Measurements from ENCODE around the gene RUFY3. TPM values are rescaled to one million over a fixed set of nuclear protein-coding genes. Genes with fewer than 3 reads are reported as not detected.
A peak's percentile ranks its signal among the peaks of the same experiment; 100 is the strongest.
"Not testable (repeated sequence)": the region's sequence is repeated elsewhere in the genome, so short reads cannot be mapped to it uniquely, and the experiment has no call there.

The RUFY3 gene
- polyA plus RNA-seq, 2 of the 4 experiments (the other 2 are of a cell fraction): 8.1 to 20.8 TPM

DNA sequence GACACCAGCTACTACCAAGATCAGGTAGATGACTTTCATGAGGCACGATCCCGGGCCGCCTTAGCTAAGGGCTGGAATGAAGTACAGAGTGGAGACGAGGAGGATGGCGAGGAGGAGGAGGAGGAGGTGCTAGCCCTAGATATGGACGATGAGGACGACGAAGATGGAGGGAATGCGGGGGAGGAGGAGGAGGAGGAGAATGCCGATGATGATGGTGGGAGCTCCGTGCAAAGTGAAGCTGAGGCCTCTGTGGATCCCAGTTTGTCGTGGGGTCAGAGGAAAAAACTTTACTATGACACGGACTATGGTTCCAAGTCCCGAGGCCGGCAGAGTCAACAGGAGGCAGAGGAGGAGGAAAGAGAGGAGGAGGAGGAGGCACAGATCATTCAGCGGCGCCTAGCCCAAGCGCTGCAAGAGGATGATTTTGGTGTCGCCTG, 33.0 kb upstream of the RUFY3 start:
- H3K4me3 ChIP-seq: peak overlapping the region; percentile 70
- H3K9me3 ChIP-seq: no peaks in the 10 kb centered on the region
- H3K27ac ChIP-seq: peak overlapping the region; percentile 87 to 96
- WGBS (ENCODE audit: missing lambda C conversion rate): 3% methylated on average over 19 of the region's 19 CpGs
- DNase-seq (ENCODE audit: low read depth in 1 of 2, low spot score in 1 of 2) (no peak), ATAC-seq (peak; percentile 22 to 36; a peak in 5 of 6 replicates), FAIRE-seq (no peak)
- POLR2A ChIA-PET: interaction anchor here (0.7 to 2.2 kb wide), 3 partner anchors 11 to 46 kb away, joined by 3 to 12 read pairs (median 4); no protein-coding TSS in a partner anchor
- peak overlapping the region; percentile 87 for H3K4me2 ChIP-seq
- H3K4me1 ChIP-seq: peaks cover 21% of the 10 kb centered on the region
- CTCF ChIA-PET: interaction anchor here (0.6 to 1.8 kb wide), 7 partner anchors 8 to 96 kb away, joined by 3 to 10 read pairs (median 4); no protein-coding TSS in a partner anchor
- TF ChIP-seq ZNF302 (CRISPR knock-in tag; IDR thresholded peaks at IDR 0.05): no peak
- no peak for TF ChIP-seq MAZ (IDR thresholded peaks at IDR 0.05; ENCODE audit: borderline replicate concordance, low read depth, low read length)
- TF ChIP-seq JUN (IDR thresholded peaks at IDR 0.05): no peak
- TF ChIP-seq, protein P1, sequence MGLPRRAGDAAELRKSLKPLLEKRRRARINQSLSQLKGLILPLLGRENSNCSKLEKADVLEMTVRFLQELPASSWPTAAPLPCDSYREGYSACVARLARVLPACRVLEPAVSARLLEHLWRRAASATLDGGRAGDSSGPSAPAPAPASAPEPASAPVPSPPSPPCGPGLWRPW (IDR thresholded peaks at IDR 0.05): no peak
- TF ChIP-seq JUNB (IDR thresholded peaks at IDR 0.05): no peak
- no peak for TF ChIP-seq EP300 (IDR thresholded peaks at IDR 0.05)
- TF ChIP-seq FOXS1 (CRISPR knock-in tag; IDR thresholded peaks at IDR 0.05): no peak
- no peak for TF ChIP-seq MAFK (IDR thresholded peaks at IDR 0.05; ENCODE audit: partially characterized antibody)
- no peak for TF ChIP-seq SMC3 (IDR thresholded peaks at IDR 0.05)

DNA sequence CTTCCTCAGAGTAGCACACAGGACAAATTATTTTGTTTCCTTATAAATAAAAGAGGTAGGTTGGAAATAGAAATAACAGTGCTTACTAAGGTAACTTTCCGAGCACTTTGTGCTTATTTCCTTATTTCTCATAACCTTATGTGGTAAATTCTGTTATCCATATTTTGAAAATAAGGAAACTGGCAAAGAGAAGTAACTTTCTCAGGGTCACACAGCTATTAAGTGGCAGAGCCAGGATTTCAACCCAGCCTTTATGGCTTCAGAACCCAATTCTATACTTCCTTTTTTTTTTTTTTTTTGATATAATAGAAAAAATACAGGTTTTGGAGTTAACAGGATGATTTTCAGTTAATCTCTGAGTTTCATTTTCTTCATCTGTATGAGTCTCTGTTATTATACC, 30.1 kb upstream of the RUFY3 start:
- Histone ChIP-seq H3K4me2 (peak overlapping the region; percentile 87; the same call in 2 of the 3 replicates), H3K27ac (no peak overlapping the region), H3K4me1 (peaks cover 21% of the 10 kb centered on the region), H3K4me3 (no peak overlapping the region), H3K9me3 (no peaks in the 10 kb centered on the region)
- ChIA-PET CTCF (interaction anchor here (0.8 kb wide), 1 partner anchor 40 kb away, joined by 3 read pairs; no protein-coding TSS in a partner anchor), POLR2A (interaction anchor here (0.8 to 1.6 kb wide), 2 partner anchors 12 to 148 kb away, joined by 4 to 5 read pairs; partner anchors contain the start of gene GRSF1)
- FAIRE-seq (no peak), ATAC-seq (no peak), DNase-seq (ENCODE audit: low read depth in 1 of 2, low spot score in 1 of 2) (no peak)
- 93% methylated on average over 1 of the region's 1 CpG for WGBS (ENCODE audit: missing lambda C conversion rate)
- no peak for TF ChIP-seq HEYL (CRISPR knock-in tag; IDR thresholded peaks at IDR 0.05)

DNA sequence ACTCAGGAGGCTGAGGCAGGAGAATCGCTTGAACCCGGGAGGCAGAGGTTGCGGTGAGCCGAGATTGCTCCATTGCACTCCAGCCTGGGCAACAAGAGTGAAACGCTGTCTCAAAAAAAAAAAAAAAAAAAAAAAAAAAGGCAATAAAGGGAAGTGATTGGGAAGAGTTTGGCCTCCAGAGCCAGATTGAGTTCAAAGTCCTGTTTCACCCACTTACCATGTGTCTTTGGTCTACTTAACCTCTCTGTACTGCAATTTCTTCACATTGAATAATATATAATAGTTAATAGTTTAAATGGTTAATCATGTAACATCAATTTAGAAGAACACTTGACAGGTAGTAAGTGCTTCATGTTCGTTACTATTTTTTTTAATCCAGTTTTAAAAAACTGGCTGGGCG, 27.1 kb upstream of the RUFY3 start:
- WGBS (ENCODE audit: missing lambda C conversion rate): 94% methylated on average over 7 of the region's 7 CpGs
- ATAC-seq; FAIRE-seq; H3K9me3 ChIP-seq; H3K4me2 ChIP-seq; H3K4me3 ChIP-seq; DNase-seq (ENCODE audit: low read depth in 1 of 2, low spot score in 1 of 2); H3K27ac ChIP-seq: not testable (repeated sequence)
- H3K4me1 ChIP-seq: peaks cover 17% of the 10 kb centered on the region
- ChIA-PET CTCF (interaction anchor here (1.0 to 2.5 kb wide), 2 partner anchors 9 to 535 kb away, joined by 3 to 15 read pairs; no protein-coding TSS in a partner anchor), POLR2A (interaction anchor here (0.7 kb wide), 1 partner anchor 521 kb away, joined by 8 read pairs; no protein-coding TSS in a partner anchor)

GRCh38 chr4:70698435-70698834, 23.3 kb upstream of the RUFY3 start:
- H3K27ac ChIP-seq; ATAC-seq; H3K4me3 ChIP-seq; H3K4me1 ChIP-seq; H3K9me3 ChIP-seq; H3K4me2 ChIP-seq; POLR2A ChIA-PET; CTCF ChIA-PET; DNase-seq (ENCODE audit: low read depth in 1 of 2, low spot score in 1 of 2); FAIRE-seq: not testable (repeated sequence)
- 88% methylated on average over 3 of the region's 8 CpGs for WGBS (ENCODE audit: missing lambda C conversion rate)

DNA sequence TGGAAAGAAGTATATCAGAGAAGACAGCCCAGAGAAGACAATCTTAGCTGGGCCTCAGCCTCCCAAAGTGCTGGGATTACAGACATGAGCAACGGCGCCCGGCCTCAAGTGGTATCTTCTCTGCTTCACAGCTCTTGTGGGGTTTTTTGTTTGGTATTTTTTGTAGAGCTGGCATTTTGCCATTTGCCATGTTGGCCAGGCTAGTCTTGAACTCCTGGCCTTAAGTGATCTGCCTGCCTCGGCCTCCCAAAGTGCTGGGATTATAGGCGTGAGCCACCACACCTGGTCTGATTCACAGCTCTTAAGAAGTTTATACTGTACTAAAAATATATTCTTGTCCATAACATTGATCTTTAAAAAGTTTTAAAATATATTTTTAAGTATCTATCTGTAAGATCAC, 21.1 kb upstream of the RUFY3 start:
- 84% methylated on average over 5 of the region's 5 CpGs for WGBS (ENCODE audit: missing lambda C conversion rate)
- Histone ChIP-seq H3K9me3 (no peaks in the 10 kb centered on the region), H3K27ac (no peak overlapping the region), H3K4me1 (peaks cover 10% of the 10 kb centered on the region; the same call in 2 of the 3 replicates), H3K4me2 (no peak overlapping the region), H3K4me3 (no peak overlapping the region)
- ChIA-PET CTCF (interaction anchor here (1.0 to 1.6 kb wide), 2 partner anchors 8 to 12 kb away, joined by 3 to 10 read pairs; partner anchors contain the start of gene UTP3), POLR2A (no interaction called here)
- ATAC-seq (no peak), DNase-seq (ENCODE audit: low read depth in 1 of 2, low spot score in 1 of 2) (no peak), FAIRE-seq (no peak)
- TF ChIP-seq CHD2 (IDR thresholded peaks at IDR 0.05; ENCODE audit: low read length, partially characterized antibody) (no peak), CTCF (IDR thresholded peaks at IDR 0.05) (no peak), ZC3H11A (IDR thresholded peaks at IDR 0.05) (no peak), RNF2 (IDR thresholded peaks at IDR 0.05; ENCODE audit: borderline replicate concordance, low read depth) (no peak), POLR2AphosphoS2 (conservative IDR thresholded peaks at IDR 0.05; ENCODE audit: low read length) (no peak), EHMT2 (IDR thresholded peaks at IDR 0.05; ENCODE audit: low read depth) (no peak), ZSCAN20 (CRISPR knock-in tag; IDR thresholded peaks at IDR 0.05) (no peak), KDM1A (IDR thresholded peaks at IDR 0.05; ENCODE audit: low read depth) (no peak), HOXA7 (CRISPR knock-in tag; IDR thresholded peaks at IDR 0.05) (no peak), TFCP2L1 (CRISPR knock-in tag; IDR thresholded peaks at IDR 0.05) (no peak), RAD21 (conservative IDR thresholded peaks at IDR 0.05 in 1 of 2, IDR thresholded peaks at IDR 0.05 in 1 of 2) (no peak), CBX8 (IDR thresholded peaks at IDR 0.05) (no peak), TP53 (CRISPR knock-in tag; IDR thresholded peaks at IDR 0.05) (no peak), ESRRA (IDR thresholded peaks at IDR 0.05; ENCODE audit: borderline replicate concordance, low read length) (no peak), MAFK (IDR thresholded peaks at IDR 0.05; ENCODE audit: partially characterized antibody) (no peak), PHF8 (IDR thresholded peaks at IDR 0.05; ENCODE audit: borderline replicate concordance, low read depth) (no peak)
